HG03060 (cell line): ENCODE results near the gene ZNF362.
"Not testable (repeated sequence)": the region's sequence is repeated elsewhere in the genome, so short reads cannot be mapped to it uniquely, and the experiment has no call there.

ENCODE experiments used
- ATAC-seq: cut with Tn5 transposase; IDR thresholded peaks from one replicate; pipeline ENCODE4 v1.9.1; 2021; ENCODE audit warnings: low read depth, moderate number of reproducible peaks; ENCODE audit not compliant: unreplicated experiment

The ZNF362 gene

DNA sequence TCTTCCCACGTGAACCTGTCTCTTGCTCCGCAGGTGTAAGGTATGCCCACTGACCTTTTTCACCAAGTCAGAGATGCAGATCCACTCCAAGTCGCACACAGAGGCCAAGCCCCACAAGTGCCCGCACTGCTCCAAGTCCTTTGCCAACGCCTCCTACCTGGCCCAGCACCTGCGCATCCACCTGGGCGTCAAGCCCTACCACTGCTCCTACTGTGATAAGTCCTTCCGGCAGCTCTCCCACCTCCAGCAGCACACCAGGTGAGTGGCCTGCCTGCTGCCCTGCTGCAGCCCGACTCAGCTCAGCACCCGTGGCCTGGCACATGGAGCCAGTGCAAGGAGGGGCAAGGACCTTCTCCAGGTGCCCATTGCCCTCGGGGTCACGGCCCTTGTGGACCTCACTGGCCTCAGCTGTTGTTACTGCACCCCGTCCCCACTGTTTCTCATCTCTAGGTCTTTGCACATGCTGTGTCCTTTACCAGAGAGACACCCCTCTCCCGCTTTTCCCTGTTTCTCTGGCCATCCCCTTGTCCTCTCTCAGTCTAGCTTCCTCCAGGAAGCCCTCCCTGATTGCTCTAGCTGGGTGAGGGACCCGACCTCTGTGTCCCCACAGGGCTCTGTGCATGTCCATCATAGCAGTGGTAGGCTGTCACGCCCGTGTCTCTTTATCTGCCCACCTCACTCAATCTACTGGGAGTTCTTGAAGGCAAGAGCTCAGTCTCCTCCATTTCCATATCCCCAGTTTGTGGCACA, 25.4 kb downstream of the ZNF362 start:
- ATAC-seq, result no peak

DNA sequence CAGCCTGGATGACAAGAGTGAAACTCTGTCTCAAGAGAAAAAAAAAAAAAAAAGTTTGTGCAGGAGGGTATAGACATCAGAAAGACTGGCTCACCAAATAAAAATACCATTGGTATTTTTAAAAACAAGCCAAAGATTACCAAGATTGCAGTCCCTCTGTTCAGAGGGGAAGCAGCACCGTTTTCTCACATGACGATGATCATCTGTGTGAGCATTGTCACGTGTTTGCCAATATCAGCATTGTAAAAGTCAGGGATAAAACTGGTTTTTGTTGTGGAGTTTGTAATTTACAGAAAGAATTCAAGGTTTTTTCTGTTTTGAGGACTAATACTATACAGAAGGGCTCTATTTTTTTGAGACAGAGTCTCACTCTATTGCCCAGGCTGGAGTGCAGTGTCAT, 26.5 kb downstream of the ZNF362 start:
- no peak for ATAC-seq

DNA sequence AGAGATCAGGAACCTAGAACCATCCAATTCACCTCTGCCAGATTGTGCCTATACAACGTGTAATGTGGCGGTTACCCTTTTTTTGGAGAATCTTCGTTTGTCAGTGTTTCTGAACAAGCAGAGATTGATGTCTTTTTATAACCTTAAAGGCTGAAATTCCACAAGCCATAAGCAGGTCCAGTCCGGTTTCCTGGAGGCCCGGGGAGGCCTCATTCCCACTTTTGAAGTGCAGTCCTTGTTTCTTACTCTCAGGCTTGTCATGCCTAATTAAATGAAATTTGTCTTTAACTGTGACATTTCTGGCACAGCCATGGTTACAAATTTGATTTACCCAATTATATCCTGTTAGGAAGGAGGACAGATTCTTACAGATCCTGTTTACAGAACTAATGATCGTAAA, 27.8 kb downstream of the ZNF362 start:
- ATAC-seq, result no peak

GRCh38 chr1:33286451-33287185, 30.3 kb downstream of the ZNF362 start:
- ATAC-seq, result no peak

DNA sequence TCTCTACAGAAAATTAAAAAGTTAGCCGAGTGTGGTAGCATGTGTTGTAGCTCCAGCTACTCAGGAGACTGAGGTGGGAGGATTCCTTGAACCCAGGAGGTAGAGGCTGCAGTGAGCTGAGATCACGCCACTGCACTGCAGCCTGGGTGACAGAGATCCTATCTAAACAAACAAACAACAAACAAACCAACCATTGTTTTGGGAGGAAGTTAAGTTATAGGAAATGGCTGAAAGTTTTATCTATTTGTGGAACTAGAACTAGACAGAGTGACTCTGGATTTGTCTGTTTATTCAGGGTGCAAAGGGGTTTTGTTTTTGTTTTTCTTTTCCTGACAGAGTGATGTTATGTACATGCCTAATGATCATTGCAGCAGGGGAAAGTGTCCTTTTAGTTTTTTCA, 31.0 kb downstream of the ZNF362 start:
- no peak for ATAC-seq

GRCh38 chr1:33288976-33289857, 32.9 kb downstream of the ZNF362 start:
- no peak for ATAC-seq

- no peak for ATAC-seq
These were observed 33.5 kb downstream of the ZNF362 start for GRCh38 chr1:33289858-33290154.

DNA sequence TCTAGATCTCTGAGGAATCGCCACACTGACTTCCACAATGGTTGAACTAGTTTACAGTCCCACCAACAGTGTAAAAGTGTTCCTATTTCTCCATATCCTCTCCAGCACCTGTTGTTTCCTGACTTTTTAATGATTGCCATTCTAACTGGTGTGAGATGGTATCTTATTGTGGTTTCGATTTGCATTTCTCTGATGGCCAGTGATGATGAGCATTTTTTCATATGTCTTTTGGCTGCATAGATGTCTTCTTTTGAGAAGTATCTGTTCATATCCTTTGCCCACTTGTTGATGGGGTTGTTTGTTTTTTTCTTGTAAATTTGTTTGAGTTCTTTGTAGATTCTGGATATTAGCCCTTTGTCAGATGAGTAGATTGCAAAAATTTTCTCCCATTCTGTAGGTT, 34.3 kb downstream of the ZNF362 start:
- ATAC-seq, result not testable (repeated sequence)

GRCh38 chr1:33292726-33293340, 36.5 kb downstream of the ZNF362 start:
- ATAC-seq, result no peak

- no peak for ATAC-seq
These were observed 38.0 kb downstream of the ZNF362 start for GRCh38 chr1:33294071-33295010.

GRCh38 chr1:33295023-33295422, 38.7 kb downstream of the ZNF362 start:
- ATAC-seq, result no peak

DNA sequence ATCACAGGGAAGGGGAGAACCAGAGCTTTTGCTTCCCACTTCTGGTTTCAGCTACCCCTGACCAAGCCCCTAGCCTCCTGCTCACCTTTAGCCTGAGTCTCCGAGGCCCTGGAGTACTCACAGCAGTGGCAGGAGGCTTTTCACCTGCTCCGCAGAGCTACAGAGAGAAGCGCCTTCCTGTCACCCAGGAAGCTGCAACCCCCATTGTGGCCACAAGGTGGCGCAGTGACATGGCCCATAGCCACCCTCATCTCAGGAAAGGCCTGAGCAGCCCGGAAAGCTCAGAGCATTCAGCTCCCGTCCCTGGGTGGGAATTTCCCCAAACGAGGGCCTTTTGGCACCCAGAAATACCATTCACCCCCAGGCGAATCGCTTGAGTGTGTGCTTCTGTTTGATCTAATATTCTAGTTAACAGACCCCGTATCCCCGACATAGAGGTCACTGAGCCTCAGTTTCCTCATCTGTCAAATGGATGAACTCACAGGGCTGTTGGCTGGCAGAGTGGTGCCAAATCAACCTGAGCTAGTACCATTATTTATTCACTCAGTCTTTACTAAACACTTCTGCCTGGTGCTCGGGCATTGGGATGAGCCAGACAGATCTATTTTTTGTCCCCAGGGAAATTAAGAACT, 39.3 kb downstream of the ZNF362 start:
- no peak for ATAC-seq

- no peak for ATAC-seq
These were observed 39.8 kb downstream of the ZNF362 start for GRCh38 chr1:33296082-33296458.

DNA sequence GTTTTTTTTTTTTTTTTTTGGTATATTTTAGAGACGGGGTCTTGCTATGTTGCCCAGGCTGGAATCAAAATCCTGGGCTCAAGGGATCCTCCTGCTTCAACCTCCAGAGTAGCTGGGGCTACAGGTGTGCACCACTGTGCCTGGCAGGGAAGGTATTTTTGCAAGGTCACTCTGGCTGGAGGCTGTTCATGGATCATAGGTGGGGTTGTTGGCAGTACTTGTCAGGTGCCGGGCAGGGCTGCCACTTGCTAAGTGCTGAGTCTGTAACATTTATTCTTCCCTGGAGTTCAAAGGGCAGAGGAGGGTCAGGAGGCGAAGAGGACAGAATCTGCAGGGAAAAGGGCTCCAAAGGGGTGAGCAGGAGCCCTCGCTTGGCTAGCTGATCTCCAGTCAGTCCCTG, 40.5 kb downstream of the ZNF362 start:
- ATAC-seq, result no peak

- ATAC-seq, result no peak
These were observed 41.8 kb downstream of the ZNF362 start for GRCh38 chr1:33297911-33298622.

- ATAC-seq, result no peak
These were observed 42.5 kb downstream of the ZNF362 start for GRCh38 chr1:33298623-33299277.

DNA sequence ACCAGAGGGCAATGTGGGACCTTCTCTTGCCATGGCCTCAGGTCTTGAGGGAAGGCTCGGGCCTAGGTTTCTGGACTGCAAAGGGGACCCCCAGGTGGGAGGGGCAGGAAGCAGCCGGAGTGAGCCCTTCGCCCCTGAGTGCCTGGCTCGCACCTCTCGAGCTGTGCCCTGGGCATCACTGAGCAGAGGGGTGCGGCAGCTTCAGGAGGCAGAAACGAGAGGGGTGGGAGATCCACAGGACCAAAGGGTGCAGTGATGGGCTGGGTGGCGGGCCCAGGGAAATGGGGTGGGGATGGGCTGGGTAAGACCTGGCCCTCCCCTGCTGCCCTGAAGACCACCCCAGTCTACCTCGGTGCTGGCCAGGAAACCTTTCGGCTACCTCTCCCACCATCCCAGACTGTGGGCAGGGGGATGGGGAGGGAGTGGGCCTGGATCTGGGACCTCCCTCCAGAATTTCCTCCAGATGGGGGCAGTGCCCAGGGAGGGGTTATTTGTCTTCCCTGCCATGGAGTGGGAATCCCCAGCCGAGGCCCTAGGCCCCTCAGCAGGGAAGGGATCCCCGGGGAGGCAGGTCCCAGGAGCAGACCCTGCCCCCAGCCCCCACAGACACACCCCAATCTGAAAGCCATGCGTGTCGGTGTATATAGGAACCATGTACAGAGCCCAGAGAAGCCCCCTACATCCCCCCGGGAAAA, 43.3 kb downstream of the ZNF362 start:
- no peak for ATAC-seq

GRCh38 chr1:33300673-33301072, 44.4 kb downstream of the ZNF362 start:
- ATAC-seq, result no peak
